Choroid plexus epithelial cell (primary cell): Measurements from ENCODE around the gene GARIN5A.

Experiments
- DNase-seq: peaks from one replicate; pipeline ENCODE4 v3.0.0-alpha.2; 2010; ENCODE audit warnings: low read depth
- H3K4me3 ChIP-seq: 2 replicates; pipeline ENCODE4 v1.5.1; 2011; ENCODE audit warnings: low read depth, mild to moderate bottlenecking, control low read depth, low read length, moderate library complexity
- CTCF ChIP-seq: conservative IDR thresholded peaks from 2 replicates; pipeline ENCODE4 v1.5.1; 2011; ENCODE audit warnings: low read depth, mild to moderate bottlenecking, control low read depth, inconsistent platforms, low read length, moderate library complexity

Gene GARIN5A

GRCh38 chr19:50455992-50456391, 20.7 kb downstream of the GARIN5A start:
- no peak overlapping the region for H3K4me3 ChIP-seq
- no peak for TF ChIP-seq CTCF
- no peak for DNase-seq

- no peak overlapping the region for H3K4me3 ChIP-seq
- no peak for TF ChIP-seq CTCF
- no peak for DNase-seq
These were observed 23.4 kb downstream of the GARIN5A start for GRCh38 chr19:50453243-50453642.

DNA sequence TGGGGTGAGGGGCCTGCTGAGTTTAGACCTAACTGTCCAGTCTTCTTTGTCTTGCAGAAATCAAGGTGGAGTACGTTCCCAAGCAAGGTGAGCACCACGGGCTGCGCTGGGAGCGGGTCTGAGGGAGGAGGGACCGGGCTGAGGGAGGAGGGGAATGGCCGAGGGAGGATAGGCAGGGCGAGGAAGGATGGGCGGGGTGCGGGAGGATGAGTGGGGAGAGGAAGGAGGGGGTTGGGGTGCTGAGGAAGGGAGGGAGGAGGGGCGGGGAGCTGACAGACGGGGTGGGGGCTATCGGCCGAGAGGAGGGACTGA, 25.5 kb downstream of the GARIN5A start:
- DNase-seq: no peak
- no peak for TF ChIP-seq CTCF
- H3K4me3 ChIP-seq: no peak overlapping the region

DNA sequence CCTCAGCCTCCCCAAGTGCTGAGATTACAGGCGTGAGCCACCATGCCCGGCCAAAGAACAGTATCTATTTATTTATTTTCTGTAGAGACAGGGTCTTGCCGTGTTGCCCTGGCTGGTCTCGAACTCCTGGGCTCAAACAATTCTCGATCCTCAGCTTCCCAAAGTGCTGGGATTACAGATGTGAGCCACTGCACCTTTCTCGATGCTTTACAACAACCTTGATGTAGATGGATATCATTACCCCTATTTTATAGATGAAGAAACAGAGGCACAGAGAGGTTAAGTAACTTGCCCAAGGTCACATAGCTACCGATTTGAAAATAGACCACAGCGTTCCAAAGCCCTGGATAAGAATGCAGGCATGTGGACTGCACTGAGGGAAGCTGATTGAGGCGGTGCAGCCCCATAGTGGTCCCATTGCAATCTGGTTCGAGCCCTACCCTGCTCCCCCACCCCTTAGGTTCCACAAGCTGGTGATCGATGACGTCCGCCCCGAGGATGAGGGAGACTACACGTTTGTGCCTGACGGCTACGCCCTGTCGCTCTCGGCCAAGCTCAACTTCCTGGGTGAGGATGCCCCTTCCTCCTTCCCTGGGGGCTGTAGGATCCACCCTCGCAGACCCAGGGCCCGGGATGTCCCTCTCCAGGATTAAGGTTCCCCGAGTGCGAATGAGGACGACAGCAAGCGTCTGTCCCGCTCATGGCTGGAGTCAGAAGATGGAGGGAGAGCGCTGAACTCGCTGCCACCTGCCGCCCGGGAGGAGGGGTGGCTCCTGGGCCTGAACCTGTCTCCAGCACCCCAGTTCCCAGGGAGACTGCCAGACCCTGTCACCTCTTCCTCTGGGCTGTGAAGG, 26.1 kb downstream of the GARIN5A start:
- no peak overlapping the region for H3K4me3 ChIP-seq
- DNase-seq: no peak
- TF ChIP-seq CTCF: no peak

DNA sequence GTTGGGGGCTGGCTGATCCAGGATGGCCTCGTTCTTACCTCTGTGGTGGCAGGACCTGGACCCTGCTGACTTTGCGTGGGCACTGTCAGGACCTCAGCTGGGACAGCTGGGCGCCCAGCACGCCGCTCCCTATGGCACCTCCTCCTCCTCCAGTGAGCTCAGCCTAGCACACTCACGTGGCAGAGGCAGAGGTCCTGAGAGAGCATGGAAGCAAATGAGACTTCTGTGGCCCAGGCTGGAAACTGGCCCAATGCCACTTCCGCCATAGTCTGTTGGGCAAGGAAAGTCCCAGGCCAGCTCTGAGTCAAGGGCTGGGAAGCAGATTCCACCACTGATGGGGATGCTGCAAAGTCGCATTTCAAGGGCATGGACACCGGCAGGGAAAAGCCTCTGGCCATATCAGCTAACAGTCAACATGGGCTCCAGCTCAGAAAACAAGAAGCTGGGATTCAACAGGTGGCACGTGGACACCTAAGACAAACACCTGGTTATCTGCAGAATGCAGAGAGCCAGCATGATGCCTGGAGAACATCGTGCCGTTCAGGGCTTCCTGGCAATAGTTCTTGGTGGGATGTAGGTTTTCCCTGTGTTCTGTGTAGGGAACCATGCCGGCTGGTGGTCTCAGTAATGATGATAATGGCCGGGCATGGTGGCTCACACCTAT, 27.3 kb downstream of the GARIN5A start:
- no peak for DNase-seq
- TF ChIP-seq CTCF: no peak
- no peak overlapping the region for H3K4me3 ChIP-seq

GRCh38 chr19:50447750-50448149, 28.9 kb downstream of the GARIN5A start:
- H3K4me3 ChIP-seq: no peak overlapping the region
- no peak for DNase-seq
- TF ChIP-seq CTCF: no peak

DNA sequence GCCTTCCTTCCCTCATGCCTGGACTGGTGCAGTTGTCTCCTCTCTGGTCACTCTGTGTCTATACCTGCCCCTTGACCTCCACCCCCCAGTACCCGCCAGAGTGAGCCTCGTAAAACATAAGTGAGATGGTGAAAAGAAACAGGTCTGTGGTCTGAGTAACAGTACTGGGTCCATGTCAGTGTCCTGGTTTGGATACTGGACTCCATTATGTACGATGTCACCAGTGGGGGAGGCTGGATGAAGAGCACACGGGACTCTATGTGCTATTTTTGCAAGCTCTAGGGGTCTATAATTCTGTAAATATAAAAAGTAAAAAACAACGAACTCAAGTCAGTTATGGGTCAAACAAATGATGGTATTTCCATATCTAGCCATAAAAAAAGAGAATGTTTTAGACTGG, 29.6 kb downstream of the GARIN5A start:
- DNase-seq: no peak
- TF ChIP-seq CTCF: no peak
- no peak overlapping the region for H3K4me3 ChIP-seq
